C4-2B (cell line): Measurements from ENCODE around the gene RBM6.
"Not testable (repeated sequence)": the region's sequence is repeated elsewhere in the genome, so short reads cannot be mapped to it uniquely, and the experiment has no call there.

Experiments
- H3K27ac ChIP-seq: fragments of 450-650 bp; 2 replicates; pipeline ENCODE4 v1.5.1; 2017
- ZFX ChIP-seq: fragments of 450-650 bp; IDR thresholded peaks from 2 replicates; pipeline ENCODE4 v1.6.1; 2017
- TF ChIP-seq, protein P1 (sequence below): fragments of 450-650 bp; conservative IDR thresholded peaks from 2 replicates; pipeline ENCODE4 v1.5.1; 2017; ENCODE audit warnings: mild to moderate bottlenecking

The RBM6 gene

GRCh38 chr3:49997862-49998261 is 57.9 kb downstream of the RBM6 start:
- TF ChIP-seq ZFX = no peak
- TF ChIP-seq, protein P1, sequence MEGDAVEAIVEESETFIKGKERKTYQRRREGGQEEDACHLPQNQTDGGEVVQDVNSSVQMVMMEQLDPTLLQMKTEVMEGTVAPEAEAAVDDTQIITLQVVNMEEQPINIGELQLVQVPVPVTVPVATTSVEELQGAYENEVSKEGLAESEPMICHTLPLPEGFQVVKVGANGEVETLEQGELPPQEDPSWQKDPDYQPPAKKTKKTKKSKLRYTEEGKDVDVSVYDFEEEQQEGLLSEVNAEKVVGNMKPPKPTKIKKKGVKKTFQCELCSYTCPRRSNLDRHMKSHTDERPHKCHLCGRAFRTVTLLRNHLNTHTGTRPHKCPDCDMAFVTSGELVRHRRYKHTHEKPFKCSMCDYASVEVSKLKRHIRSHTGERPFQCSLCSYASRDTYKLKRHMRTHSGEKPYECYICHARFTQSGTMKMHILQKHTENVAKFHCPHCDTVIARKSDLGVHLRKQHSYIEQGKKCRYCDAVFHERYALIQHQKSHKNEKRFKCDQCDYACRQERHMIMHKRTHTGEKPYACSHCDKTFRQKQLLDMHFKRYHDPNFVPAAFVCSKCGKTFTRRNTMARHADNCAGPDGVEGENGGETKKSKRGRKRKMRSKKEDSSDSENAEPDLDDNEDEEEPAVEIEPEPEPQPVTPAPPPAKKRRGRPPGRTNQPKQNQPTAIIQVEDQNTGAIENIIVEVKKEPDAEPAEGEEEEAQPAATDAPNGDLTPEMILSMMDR = no peak
- H3K27ac ChIP-seq = no peak overlapping the region

DNA sequence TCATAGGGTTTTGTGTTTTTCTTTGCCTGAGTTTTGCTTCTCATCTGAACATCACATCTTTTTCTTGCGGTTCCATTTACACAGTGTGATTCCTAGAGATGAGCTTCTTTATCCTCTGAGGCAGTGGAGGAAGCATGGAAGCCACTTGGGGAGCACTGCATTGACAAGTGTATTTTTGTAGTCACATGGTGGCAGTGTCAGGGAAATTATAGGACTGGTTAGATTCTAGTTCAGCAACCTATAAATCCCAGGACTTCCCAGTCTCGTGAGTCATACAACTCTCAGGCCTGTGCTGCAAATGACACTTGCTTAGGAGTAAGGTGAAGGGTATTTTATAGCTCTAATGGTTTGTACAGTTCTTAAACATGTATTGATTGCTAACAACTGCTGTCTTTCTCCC is 58.4 kb downstream of the RBM6 start:
- no peak for TF ChIP-seq ZFX
- no peak overlapping the region for H3K27ac ChIP-seq

DNA sequence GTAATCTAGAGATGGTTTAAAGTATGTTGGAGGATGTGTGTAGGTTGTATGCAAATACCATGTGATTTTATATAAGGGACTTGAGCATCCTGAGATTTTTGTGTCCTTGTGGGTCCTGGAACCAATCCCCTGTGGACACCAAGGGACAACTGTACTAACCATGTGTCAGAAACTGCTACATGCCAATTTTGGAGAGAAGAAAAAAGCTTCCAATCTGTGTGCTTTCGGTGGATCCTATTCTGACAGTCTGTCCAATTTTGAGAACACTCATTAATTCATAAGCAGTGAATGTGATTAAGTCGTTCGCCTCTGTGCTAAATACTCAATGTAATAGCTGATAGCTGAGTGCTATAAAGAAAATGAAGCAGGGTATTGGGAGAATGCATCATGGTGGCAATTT is 61.6 kb downstream of the RBM6 start:
- no peak overlapping the region for H3K27ac ChIP-seq
- TF ChIP-seq, protein P1 = no peak
- no peak for TF ChIP-seq ZFX

- no peak overlapping the region for H3K27ac ChIP-seq
- TF ChIP-seq, protein P1 = no peak
- TF ChIP-seq ZFX = no peak
These were observed 63.3 kb downstream of the RBM6 start for GRCh38 chr3:50003216-50003615.

GRCh38 chr3:50003824-50004223 is 63.9 kb downstream of the RBM6 start:
- no peak for TF ChIP-seq ZFX
- TF ChIP-seq, protein P1 = no peak
- no peak overlapping the region for H3K27ac ChIP-seq

DNA sequence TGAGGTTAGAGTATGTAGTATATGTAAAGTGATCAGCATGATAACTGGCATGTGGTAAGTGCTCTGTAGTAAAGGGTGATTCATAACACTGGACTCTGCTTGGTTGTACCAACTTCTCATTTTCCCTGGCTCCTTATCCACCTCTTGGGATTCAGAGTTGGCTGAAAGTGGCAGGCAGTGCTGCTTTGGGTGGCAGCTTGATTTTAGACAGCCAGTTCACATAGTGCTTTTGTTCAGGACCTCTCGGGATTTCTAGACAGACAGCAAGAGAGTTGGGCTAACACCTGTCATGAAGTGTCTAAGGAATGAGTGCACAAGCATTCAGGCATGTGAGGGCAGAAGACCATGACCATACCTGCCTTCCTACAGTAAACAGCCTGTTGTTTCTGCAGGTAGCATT is 69.0 kb downstream of the RBM6 start:
- H3K27ac ChIP-seq = no peak overlapping the region
- TF ChIP-seq ZFX = no peak

GRCh38 chr3:50010959-50011358 is 71.0 kb downstream of the RBM6 start:
- no peak overlapping the region for H3K27ac ChIP-seq

DNA sequence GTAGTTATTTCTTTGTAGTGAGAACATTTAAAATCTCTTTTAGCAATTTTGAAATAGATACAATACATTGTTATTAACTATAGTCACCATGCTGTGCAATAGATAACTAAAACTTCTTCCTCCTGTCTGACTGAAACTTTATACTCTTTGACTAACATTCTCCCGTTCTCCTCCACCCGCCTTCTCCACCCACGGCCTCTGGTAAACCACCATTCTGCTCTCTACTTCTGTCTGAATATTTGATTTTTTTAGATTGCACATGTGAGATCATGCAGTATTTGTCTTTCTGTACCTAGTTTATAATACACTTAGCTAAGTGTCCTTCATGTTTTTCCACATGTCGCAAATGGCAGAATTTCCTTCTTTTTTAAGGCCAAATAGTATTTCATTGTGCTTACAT is 76.0 kb downstream of the RBM6 start:
- no peak for TF ChIP-seq ZFX
- TF ChIP-seq, protein P1 = no peak
- H3K27ac ChIP-seq = no peak overlapping the region

More at GRCh38 chr3:50010959-50011358, 71.0 kb downstream of the RBM6 start:
- TF ChIP-seq ZFX = no peak
- TF ChIP-seq, protein P1 = no peak

- TF ChIP-seq, protein P1 = no peak
- TF ChIP-seq ZFX = no peak
- H3K27ac ChIP-seq = no peak overlapping the region
These were observed 88.4 kb downstream of the RBM6 start for GRCh38 chr3:50028346-50028745.

DNA sequence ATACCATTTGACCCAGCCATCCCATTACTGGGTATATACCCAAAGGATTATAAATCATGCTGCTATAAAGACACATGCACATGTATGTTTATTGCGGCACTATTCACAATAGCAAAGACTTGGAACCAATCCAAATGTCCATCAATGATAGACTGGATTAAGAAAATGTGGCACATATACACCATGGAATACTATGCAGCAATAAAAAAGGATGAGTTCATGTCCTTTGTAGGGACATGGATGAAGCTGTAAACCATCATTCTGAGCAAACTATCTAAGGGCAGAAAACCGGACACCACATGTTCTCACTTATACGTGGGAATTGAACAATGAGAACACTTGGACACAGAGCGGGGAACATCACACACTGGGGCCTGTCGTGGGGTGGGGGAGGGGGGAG is 91.3 kb downstream of the RBM6 start:
- H3K27ac ChIP-seq = not testable (repeated sequence)
